Keratinocyte (primary cell): ENCODE results near the gene CCT8. TPM values are rescaled to one million over a fixed set of nuclear protein-coding genes. Genes with fewer than 3 reads are reported as not detected.

Experiments
- DNase-seq: peaks from one replicate; pipeline ENCODE4 v3.0.0-alpha.2; 2011; ENCODE audit warnings: low read depth, missing footprints, low spot score
- FAIRE-seq: peaks from 2 replicates; lab custom pipeline; 2011; peaks lifted over from hg19 to GRCh38; lab: Jason Lieb, UNC
- H2AFZ ChIP-seq: 2 replicates; pipeline ENCODE4 v1.6.0; 2012; ENCODE audit warnings: low read length, control low read depth, inconsistent platforms; ENCODE audit not compliant: control insufficient read depth
- H3K27ac ChIP-seq: 2 replicates; pipeline ENCODE4 v1.5.1; 2011; ENCODE audit warnings: low read length; ENCODE audit not compliant: control insufficient read depth, insufficient read depth
- H3K27me3 ChIP-seq: 3 replicates; pipeline ENCODE4 v1.6.0; 2011; ENCODE audit warnings: low read length; ENCODE audit not compliant: control insufficient read depth, insufficient read depth; ENCODE audit errors: extremely low read depth
- H3K36me3 ChIP-seq, 2 experiments: 2 replicates in 1 of 2; 3 replicates in 1 of 2; pipeline ENCODE4 v1.5.1; 2011; ENCODE audit warnings: low read length in 2 of 2, mild to moderate bottlenecking in 1 of 2; ENCODE audit not compliant: control insufficient read depth in 2 of 2, insufficient read depth in 2 of 2; ENCODE audit errors: extremely low read depth in 1 of 2
- H3K4me1 ChIP-seq: 3 replicates; pipeline ENCODE4 v1.5.1; 2011; ENCODE audit warnings: low read length; ENCODE audit not compliant: control insufficient read depth, insufficient read depth; ENCODE audit errors: extremely low read depth
- H3K4me2 ChIP-seq: 3 replicates; pipeline ENCODE4 v1.6.0; 2011; ENCODE audit warnings: low read depth, low read length; ENCODE audit not compliant: control insufficient read depth, insufficient read depth; ENCODE audit errors: extremely low read depth
- H3K4me3 ChIP-seq, 3 experiments: fragments of 200-600 bp in 1 of 3; sonication (generic) in 1 of 3; 2 replicates in 2 of 3; 3 replicates in 1 of 3; pipeline ENCODE4 v1.5.1; 2011 to 2016; ENCODE audit warnings: low read length in 3 of 3, mild to moderate bottlenecking in 3 of 3, control low read depth in 2 of 3, inconsistent platforms in 1 of 3, low read depth in 1 of 3, mixed read lengths in 1 of 3, mixed run types in 1 of 3, moderate library complexity in 1 of 3; ENCODE audit not compliant: control insufficient read depth in 2 of 3, insufficient read depth in 2 of 3; ENCODE audit errors: extremely low read depth in 1 of 3
- H3K79me2 ChIP-seq: 2 replicates; pipeline ENCODE4 v1.6.0; 2012; ENCODE audit warnings: low read length; ENCODE audit not compliant: control insufficient read depth, insufficient read depth
- H3K9ac ChIP-seq: 3 replicates; pipeline ENCODE4 v1.6.0; 2011; ENCODE audit warnings: low read length; ENCODE audit not compliant: control insufficient read depth, insufficient read depth; ENCODE audit errors: extremely low read depth
- H3K9me1 ChIP-seq: 3 replicates; pipeline ENCODE4 v1.6.0; 2011; ENCODE audit warnings: low read length; ENCODE audit not compliant: control insufficient read depth, insufficient read depth; ENCODE audit errors: extremely low read depth
- H3K9me3 ChIP-seq: 2 replicates; pipeline ENCODE4 v1.5.1; 2012; ENCODE audit warnings: low read depth, low read length; ENCODE audit not compliant: control insufficient read depth
- H4K20me1 ChIP-seq: 3 replicates; pipeline ENCODE4 v1.6.0; 2011; ENCODE audit warnings: low read length; ENCODE audit not compliant: control insufficient read depth, insufficient read depth; ENCODE audit errors: extremely low read depth
- CTCF ChIP-seq, 3 experiments: IDR thresholded peaks in 1 of 3; conservative IDR thresholded peaks in 1 of 3; optimal IDR thresholded peaks in 1 of 3; 2 replicates in 2 of 3; 3 replicates in 1 of 3; pipeline versions ENCODE3 to v1.5.1; 2011; ENCODE audit warnings: low read length in 3 of 3, mild to moderate bottlenecking in 3 of 3, moderate library complexity in 2 of 3, control low read depth in 1 of 3, inconsistent platforms in 1 of 3; ENCODE audit not compliant: insufficient read depth in 2 of 3; ENCODE audit errors: extremely low read depth in 1 of 3
- EZH2 ChIP-seq: IDR thresholded peaks from one replicate; pipeline ENCODE4 v1.6.1; 2012; ENCODE audit warnings: inconsistent platforms, mild to moderate bottlenecking, low read length, moderate library complexity
- dilution Hi-C: fragments of 300-500 bp; cut with MboI; formaldehyde crosslinking; loops from one replicate; pipeline ENCODE4 v1.7.0; 2020; ENCODE audit warnings: low sequenced_read_pairs; ENCODE audit not compliant: extremely low pct_ligation_motif_present
- polyA minus RNA-seq, 3 experiments: library from RNA; depleted of rRNA, polyadenylated mRNA; stranded (reverse); fragments of >200 nt; gene quantifications; 1 replicate in 1 of 3; 2 replicates in 1 of 3; 3 replicates in 1 of 3; pipeline ENCODE4 v1.2.3, GENCODE V29; 2011
- polyA plus RNA-seq, 5 experiments: library from polyadenylated mRNA; depleted of rRNA in 3 of 5; stranded (reverse) in 3 of 5; stranded (forward) in 1 of 5; unstranded in 1 of 5; fragments of >200 nt; gene quantifications; 1 replicate in 1 of 5; 2 replicates in 3 of 5; 3 replicates in 1 of 5; pipeline versions ENCODE4 v1.2.1 to v1.2.3, GENCODE V29; 2011 to 2012; ENCODE audit warnings: missing spikeins in 2 of 5, low read depth in 1 of 5, low replicate concordance in 1 of 5

The CCT8 gene
- 150 to 281 TPM (median 199 TPM) in 3 replicates for polyA plus RNA-seq
- polyA plus RNA-seq (2011; ENCODE audit: low read depth) = 275 TPM
- 160 and 260 TPM in 2 replicates for polyA plus RNA-seq (2011; cell fraction: cytosol; rRNA removed)
- polyA plus RNA-seq (2011; cell fraction: nucleus; rRNA removed) = 146 and 221 TPM in 2 replicates
- polyA plus RNA-seq (2012; ENCODE audit: low replicate concordance) = 183 and 197 TPM in 2 replicates
- polyA minus RNA-seq = 20.8 to 207 TPM (median 102 TPM) in 3 replicates
- 97.5 TPM for polyA minus RNA-seq (2011; cell fraction: cytosol; rRNA and poly(A)+ RNA removed)
- polyA minus RNA-seq (2011; cell fraction: nucleus; rRNA and poly(A)+ RNA removed) = 56.1 and 101 TPM in 2 replicates

- H3K4me1 ChIP-seq = peaks cover 26% of the 10 kb centered on the region
- peak within 1 kb of the TSS; percentile 90 for H2AFZ ChIP-seq
- H3K27me3 ChIP-seq = no peaks in the 10 kb centered on the region
- peak within 1 kb of the TSS; percentile 87 to 97 (median 93) for H3K4me3 ChIP-seq
- no peaks in the 10 kb centered on the region for H3K9me1 ChIP-seq
- FAIRE-seq (peak; percentile 86), DNase-seq (peak; percentile 93)
- peak within 1 kb of the TSS; percentile 92 for H3K27ac ChIP-seq
- dilution Hi-C loops = no loop called here
- no peak for TF ChIP-seq EZH2
- no peak for TF ChIP-seq CTCF (optimal IDR thresholded peaks at IDR 0.05 in 1 of 3, IDR thresholded peaks at IDR 0.05 in 1 of 3, conservative IDR thresholded peaks at IDR 0.05 in 1 of 3; ENCODE audit: extremely low read depth in 1 of 3, insufficient read depth in 2 of 3, low read length in 3 of 3)
- H3K9ac ChIP-seq = peak within 1 kb of the TSS; percentile 97
- no peaks in the 10 kb centered on the region for H3K9me3 ChIP-seq
- peaks cover 1 to 9% of the 10 kb centered on the region in 2 experiments for H3K36me3 ChIP-seq
- peaks cover 9% of the 10 kb centered on the region for H4K20me1 ChIP-seq
- peak within 1 kb of the TSS; percentile 92 for H3K4me2 ChIP-seq
- peaks cover 49% of the 10 kb centered on the region for H3K79me2 ChIP-seq
Measured at GRCh38 chr21:29073222-29074006, at the start of gene CCT8. CCT8 (minus strand) TSS chr21:29073648; CDS start chr21:29073590, 58 bp downstream.

GRCh38 chr21:29121759-29122158, 48.3 kb upstream of the CCT8 start:
- no peaks in the 10 kb centered on the region for H3K9me3 ChIP-seq
- no peak overlapping the region for H3K27ac ChIP-seq
- H3K27me3 ChIP-seq = no peaks in the 10 kb centered on the region
- FAIRE-seq (no peak), DNase-seq (no peak)
- dilution Hi-C loops = no loop called here
- no peaks in the 10 kb centered on the region for H4K20me1 ChIP-seq
- no peaks in the 10 kb centered on the region for H3K9me1 ChIP-seq
- TF ChIP-seq EZH2 (no peak), CTCF (optimal IDR thresholded peaks at IDR 0.05 in 1 of 3, IDR thresholded peaks at IDR 0.05 in 1 of 3, conservative IDR thresholded peaks at IDR 0.05 in 1 of 3; ENCODE audit: extremely low read depth in 1 of 3, insufficient read depth in 2 of 3, low read length in 3 of 3) (no peak)
- no peaks in the 10 kb centered on the region for H3K36me3 ChIP-seq
- no peak overlapping the region for H3K9ac ChIP-seq
- H3K4me1 ChIP-seq = no peaks in the 10 kb centered on the region
- no peak overlapping the region for H2AFZ ChIP-seq
- no peak overlapping the region for H3K4me2 ChIP-seq
- no peaks in the 10 kb centered on the region for H3K79me2 ChIP-seq
- H3K4me3 ChIP-seq = no peak overlapping the region
